GM03348 (cell line): Measurements from ENCODE around the gene NOSTRIN.
"Not testable (repeated sequence)": the region's sequence is repeated elsewhere in the genome, so short reads cannot be mapped to it uniquely, and the experiment has no call there.

ENCODE experiments used
- DNase-seq: peaks from one replicate; pipeline ENCODE4 v3.0.0; 2012; ENCODE audit warnings: low spot score

The NOSTRIN gene

GRCh38 chr2:168819829-168820489 lies 17.5 kb downstream of the NOSTRIN start:
- no peak for DNase-seq

GRCh38 chr2:168821577-168821976 lies 19.1 kb downstream of the NOSTRIN start:
- DNase-seq = no peak

- no peak for DNase-seq
These were observed 19.6 kb downstream of the NOSTRIN start for GRCh38 chr2:168821992-168822391.

- DNase-seq = no peak
These were observed 22.7 kb downstream of the NOSTRIN start for GRCh38 chr2:168825126-168825525.

GRCh38 chr2:168830958-168831357 lies 28.5 kb downstream of the NOSTRIN start:
- no peak for DNase-seq

- DNase-seq = no peak
These were observed 29.2 kb downstream of the NOSTRIN start for GRCh38 chr2:168831662-168832061.

GRCh38 chr2:168835969-168836368 lies 33.5 kb downstream of the NOSTRIN start:
- no peak for DNase-seq

GRCh38 chr2:168841445-168841844 lies 39.0 kb downstream of the NOSTRIN start:
- DNase-seq = no peak

GRCh38 chr2:168843253-168843652 lies 40.8 kb downstream of the NOSTRIN start:
- no peak for DNase-seq

GRCh38 chr2:168848225-168848624 lies 45.8 kb downstream of the NOSTRIN start:
- DNase-seq = no peak

- DNase-seq = peak; percentile 16
These were observed 47.2 kb downstream of the NOSTRIN start for GRCh38 chr2:168849610-168850009.

GRCh38 chr2:168850846-168851245 lies 48.4 kb downstream of the NOSTRIN start:
- DNase-seq = no peak

GRCh38 chr2:168851674-168852320 lies 49.4 kb downstream of the NOSTRIN start:
- peak; percentile 41 for DNase-seq

GRCh38 chr2:168852481-168852880 lies 50.0 kb downstream of the NOSTRIN start:
- no peak for DNase-seq

- DNase-seq = no peak
These were observed 51.0 kb downstream of the NOSTRIN start for GRCh38 chr2:168853471-168853870.

GRCh38 chr2:168854651-168855050 lies 52.2 kb downstream of the NOSTRIN start:
- DNase-seq = no peak

GRCh38 chr2:168855601-168856000 lies 53.2 kb downstream of the NOSTRIN start:
- DNase-seq = no peak

GRCh38 chr2:168858146-168858545 lies 55.7 kb downstream of the NOSTRIN start:
- DNase-seq = no peak

- not testable (repeated sequence) for DNase-seq
These were observed 64.7 kb downstream of the NOSTRIN start for GRCh38 chr2:168867164-168867563.

- DNase-seq = not testable (repeated sequence)
These were observed 67.9 kb downstream of the NOSTRIN start for GRCh38 chr2:168870369-168870768.

- DNase-seq = not testable (repeated sequence)
These were observed 68.4 kb downstream of the NOSTRIN start for GRCh38 chr2:168870824-168871223.

- no peak for DNase-seq
These were observed 72.1 kb downstream of the NOSTRIN start for GRCh38 chr2:168874368-168875054.

- not testable (repeated sequence) for DNase-seq
These were observed 79.7 kb downstream of the NOSTRIN start for GRCh38 chr2:168882163-168882562.
